Measurements from ENCODE around the gene SMIM29.
"Not testable (repeated sequence)": the region's sequence is repeated elsewhere in the genome, so short reads cannot be mapped to it uniquely, and the experiment has no call there.

The SMIM29 gene

DNA sequence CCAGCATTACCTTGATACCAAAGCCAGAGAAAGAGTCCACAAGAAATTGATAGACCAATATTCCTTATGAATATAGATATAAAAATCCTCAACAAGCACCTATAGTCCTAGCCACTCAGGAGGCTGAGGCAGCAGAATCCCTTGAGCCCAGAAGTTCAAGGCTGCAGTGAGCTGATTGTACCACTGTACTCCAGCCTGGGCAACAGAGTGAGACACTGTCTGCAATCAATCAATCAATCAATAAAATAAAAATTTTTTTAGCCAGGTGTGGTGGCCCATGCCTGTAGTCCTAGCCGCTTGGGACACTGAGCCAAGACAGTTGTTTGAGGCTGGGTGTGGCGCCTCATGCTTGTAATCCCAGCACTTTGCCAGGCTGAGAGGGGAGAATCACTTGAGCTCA, 18.9 kb upstream of the SMIM29 start:
- no peak for DNase-seq

GRCh38 chr6:34263484-34263883, 14.7 kb upstream of the SMIM29 start:
- not testable (repeated sequence) for DNase-seq

DNA sequence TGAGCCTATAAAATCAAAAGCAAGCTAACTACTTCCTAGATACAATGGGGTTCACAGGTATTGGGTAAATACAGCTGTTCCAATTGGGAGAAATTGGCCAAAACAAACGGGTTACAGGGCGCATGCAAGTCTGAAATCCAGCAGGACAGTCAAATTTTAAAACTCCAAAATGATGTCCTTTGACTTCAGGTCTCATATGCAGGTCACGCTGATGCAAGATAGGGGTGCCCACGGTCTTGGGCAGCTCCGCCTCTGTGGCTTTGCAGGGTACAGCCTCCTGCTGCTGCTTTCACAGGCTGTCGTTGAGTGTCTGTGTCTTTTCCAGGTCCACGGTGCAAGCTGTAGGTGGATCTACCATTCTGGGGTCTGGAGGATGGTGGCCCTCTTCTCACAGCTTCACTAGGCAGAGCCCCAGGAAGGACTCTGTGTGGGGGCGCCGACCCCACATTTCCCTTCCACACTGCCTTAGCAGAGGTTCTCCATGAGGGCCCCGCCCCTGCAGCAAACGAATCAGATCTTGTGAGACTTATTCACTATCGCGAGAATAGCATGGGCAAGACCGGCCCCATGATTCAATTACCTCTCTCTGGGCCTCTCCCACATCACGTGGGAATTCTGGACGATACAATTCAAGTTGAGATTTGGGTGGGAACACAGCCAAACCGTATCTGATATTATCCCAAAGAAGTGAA, 11.9 kb upstream of the SMIM29 start:
- no peak for DNase-seq

- no peak for DNase-seq
Measured at GRCh38 chr6:34259529-34260069, 10.8 kb upstream of the SMIM29 start.

DNA sequence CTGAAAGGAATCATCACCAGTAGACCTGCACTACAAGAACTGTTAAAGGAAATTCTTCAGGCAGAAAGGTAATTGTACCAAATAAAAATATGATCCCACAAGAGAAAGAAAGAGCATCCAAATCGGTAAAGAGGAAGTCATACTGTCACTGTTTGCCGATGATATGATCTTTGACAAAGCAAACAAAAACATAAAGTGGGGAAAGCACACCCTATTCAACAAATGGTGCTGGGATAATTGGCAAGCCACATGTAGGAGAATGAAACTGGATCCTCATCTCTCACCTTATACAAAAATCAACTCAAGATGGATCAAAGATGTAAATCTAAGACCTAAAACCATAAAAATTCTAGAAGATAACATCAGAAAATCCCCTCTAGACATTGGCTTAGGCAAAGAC, 3.6 kb upstream of the SMIM29 start:
- not testable (repeated sequence) for DNase-seq

DNA sequence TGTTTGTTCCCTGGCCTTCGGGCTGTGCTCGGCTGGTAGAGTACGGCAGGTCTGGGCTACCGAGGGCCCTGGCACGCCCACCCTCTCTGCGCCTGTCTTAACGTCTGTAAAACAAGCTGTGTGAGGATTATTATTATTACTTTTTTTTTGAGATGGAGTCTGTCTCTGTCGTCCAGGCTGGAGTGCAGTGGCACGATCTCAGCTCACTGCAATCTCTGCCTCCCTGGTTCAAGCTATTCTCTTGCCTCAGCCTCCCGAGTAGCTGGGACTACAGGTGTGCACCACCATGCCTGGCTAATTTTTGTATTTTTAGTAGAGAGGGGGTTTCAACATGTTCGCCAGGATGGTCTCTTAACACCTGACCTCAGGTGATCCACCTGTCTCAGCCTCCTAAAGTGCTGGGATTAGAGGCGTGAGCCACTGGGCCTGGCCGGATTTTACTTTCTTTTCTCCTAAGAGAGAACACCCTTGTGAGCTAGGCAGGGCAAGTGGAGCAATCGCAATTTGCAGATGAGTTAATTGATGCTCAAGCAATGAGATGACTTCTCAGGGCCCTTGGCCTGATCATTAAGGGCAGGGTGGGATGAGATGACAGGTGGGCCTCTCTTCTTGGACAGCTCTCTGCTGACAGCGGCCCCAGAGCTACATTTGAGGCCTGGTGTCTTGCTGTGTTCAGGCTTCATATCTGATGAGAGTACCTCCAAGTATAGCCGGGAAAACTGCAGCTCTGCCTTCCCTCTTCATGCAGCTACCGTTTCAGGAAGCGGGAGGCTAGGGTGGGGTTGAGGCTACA, 859 bp upstream of the SMIM29 start:
- DNase-seq = no peak

DNA sequence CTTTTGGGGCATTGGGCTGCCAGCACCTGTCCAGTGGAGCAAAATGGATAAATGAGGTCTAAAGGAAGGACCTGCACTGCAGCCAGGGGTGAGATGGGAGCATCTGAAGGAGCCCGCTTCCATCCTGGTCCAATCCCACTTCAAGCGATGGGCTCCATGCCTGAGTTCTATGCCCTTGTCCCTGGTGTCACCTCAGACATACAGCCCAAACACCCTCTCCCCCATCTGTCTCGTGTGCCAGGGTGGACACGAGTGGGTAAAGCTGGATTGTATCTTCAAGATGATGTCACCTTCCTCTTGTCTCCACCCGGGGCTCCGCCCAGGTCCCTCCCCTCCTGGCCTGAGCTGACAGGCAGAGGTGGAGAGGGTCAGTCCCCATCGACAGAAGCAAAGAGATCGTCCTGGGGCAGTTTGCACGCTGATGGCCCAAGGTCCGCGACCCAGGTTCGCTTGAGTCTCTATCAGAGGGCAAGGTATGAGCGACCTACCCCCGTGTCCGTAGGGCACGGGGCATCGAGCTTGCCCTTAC, 544 bp downstream of the SMIM29 start:
- peak; percentile 52 for DNase-seq

DNA sequence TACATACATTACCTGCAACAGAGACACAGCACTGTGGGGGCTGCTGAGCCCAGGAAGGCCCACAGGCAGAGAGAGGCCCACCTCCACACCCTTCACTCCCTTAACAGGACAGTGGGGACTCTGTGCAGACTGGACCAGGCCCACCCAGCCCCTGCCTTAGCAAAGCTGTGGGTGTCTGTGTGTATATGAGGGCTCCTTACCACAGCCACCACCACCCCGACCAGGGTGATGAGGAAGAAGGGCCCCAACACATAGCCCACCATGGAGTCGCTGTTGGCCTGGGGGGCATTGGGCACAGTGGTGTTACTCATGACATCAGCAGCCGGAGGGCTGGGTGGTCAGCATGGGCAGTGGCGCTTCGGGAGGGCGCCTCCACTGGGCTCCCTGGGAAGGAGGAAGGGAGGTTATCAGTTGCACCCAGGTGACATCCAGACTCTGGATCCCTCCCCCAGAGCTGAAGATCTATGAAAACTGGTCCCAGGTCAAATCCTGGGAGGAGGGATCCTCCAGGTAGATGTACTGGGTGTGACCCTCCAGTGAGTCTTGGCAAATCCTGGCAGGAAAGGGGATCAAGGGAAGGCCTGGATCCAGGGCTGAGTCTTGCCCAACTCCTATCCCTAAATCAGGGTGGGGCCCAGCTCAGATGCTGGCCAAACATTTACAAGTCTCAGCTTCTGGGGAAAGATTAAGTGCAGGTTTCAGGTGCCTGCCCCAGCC, 1.2 kb downstream of the SMIM29 start:
- DNase-seq = no peak

- DNase-seq = no peak
Measured at GRCh38 chr6:34246563-34247391, 2.0 kb downstream of the SMIM29 start.

DNA sequence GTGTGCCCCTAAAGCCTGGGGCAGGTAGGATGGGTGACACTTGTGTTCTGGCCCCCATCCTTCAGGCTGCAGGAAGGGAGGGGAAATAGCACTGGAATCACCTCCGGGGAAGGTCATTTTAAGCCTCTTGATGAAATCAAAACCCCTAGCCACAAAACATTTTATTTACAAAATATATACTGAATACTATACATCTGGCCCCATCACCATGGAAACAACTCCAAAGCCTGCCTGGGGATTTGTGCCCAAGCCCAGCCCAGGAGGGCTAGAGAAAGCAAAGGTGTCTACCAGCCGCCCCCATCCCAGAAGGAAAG, 2.6 kb downstream of the SMIM29 start:
- no peak for DNase-seq

DNA sequence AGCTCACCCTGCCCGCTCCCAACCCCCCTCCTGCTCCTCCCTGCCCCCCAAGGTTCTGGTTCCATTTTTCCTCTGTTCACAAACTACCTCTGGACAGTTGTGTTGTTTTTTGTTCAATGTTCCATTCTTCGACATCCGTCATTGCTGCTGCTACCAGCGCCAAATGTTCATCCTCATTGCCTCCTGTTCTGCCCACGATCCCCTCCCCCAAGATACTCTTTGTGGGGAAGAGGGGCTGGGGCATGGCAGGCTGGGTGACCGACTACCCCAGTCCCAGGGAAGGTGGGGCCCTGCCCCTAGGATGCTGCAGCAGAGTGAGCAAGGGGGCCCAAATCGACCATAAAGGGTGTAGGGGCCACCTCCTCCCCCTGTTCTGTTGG, 3.1 kb downstream of the SMIM29 start:
- not testable (repeated sequence) for DNase-seq

DNA sequence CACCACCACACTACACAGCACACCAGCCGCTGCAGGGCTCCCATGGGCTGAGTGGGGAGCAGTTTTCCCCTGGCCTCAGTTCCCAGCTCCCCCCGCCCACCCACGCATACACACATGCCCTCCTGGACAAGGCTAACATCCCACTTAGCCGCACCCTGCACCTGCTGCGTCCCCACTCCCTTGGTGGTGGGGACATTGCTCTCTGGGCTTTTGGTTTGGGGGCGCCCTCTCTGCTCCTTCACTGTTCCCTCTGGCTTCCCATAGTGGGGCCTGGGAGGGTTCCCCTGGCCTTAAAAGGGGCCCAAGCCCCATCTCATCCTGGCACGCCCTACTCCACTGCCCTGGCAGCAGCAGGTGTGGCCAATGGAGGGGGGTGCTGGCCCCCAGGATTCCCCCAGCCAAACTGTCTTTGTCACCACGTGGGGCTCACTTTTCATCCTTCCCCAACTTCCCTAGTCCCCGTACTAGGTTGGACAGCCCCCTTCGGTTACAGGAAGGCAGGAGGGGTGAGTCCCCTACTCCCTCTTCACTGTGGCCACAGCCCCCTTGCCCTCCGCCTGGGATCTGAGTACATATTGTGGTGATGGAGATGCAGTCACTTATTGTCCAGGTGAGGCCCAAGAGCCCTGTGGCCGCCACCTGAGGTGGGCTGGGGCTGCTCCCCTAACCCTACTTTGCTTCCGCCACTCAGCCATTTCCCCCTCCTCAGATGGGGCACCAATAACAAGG, 3.6 kb downstream of the SMIM29 start:
- not testable (repeated sequence) for DNase-seq

DNA sequence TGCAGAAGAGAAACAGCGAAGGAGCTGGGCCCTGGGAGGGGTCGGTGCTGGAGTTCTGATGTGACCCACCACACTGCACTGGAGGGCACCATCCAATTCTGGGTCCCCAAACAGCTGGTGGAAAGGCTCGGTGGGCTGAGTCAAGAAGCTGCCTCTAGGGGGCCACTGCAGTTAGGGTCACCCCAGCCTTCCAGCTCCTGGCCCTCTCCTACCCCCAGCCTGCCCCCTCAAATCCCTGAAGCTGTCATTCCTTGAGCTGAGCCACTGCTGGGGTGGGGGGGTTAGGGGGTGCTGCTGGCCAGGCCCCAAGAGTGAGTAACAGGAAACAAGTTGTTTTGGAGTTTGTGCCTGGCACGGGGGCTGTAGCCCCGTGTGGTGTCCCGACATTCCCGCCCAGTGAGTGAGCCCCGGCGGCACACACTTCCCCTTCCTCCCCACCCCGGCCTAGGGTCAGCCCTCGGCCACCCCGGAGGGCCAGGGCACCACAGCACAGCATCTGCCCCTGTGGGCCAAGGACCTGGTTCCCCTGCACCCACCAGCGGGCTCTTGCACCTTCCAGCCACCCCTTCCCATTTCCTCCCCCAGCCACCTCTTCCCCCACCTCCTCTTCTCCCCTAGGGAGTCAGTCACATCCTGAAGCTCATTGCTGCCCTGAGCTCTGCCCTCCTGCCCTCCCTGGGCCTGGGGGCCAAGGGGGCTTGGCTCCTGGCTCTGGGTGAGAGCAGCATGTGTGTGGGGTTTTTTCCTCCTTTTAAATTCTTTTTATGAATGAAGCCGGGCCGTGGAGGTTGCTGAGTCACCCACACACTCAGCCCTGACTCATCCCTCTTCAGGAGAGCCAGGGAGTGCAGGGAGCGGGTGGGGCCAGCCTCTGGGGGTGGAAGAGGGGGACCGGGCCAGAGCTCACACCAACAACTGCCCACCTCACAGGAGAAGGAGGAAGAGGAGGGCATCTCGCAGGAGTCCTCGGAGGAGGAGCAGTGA, 4.6 kb downstream of the SMIM29 start:
- DNase-seq = peak; percentile 4

DNA sequence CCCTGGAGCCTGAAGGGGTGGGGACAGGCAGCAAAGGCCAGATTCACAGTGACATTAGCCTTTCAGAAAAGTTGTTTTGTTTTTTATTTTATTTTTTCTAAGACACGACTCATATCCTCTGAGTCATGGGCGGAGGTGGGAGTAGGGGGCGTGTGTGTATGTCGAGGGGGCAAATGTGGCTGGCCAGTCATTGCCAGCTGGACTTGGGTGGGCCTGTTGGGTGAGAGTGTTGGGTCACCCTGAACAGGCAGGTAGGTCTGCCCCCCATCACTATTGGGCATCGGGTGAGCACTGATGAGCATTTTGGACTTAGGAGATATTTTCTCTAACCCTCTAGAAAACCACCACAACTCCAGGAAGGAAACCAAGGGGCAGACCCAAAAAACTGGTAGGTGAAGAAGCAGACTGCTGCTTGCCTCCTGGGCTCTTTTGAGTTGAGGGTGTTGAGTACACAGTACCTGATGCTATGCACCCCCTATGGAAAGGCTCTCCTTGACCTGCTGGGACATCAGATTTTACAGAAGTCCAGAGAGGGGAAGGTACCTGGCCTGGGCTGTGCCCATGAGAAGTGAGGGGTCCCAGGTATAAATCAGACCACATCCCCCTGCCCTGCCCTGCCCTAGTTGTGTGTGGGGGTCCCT, 5.6 kb downstream of the SMIM29 start:
- DNase-seq = no peak

GRCh38 chr6:34242252-34243130, 6.3 kb downstream of the SMIM29 start:
- no peak for DNase-seq

DNA sequence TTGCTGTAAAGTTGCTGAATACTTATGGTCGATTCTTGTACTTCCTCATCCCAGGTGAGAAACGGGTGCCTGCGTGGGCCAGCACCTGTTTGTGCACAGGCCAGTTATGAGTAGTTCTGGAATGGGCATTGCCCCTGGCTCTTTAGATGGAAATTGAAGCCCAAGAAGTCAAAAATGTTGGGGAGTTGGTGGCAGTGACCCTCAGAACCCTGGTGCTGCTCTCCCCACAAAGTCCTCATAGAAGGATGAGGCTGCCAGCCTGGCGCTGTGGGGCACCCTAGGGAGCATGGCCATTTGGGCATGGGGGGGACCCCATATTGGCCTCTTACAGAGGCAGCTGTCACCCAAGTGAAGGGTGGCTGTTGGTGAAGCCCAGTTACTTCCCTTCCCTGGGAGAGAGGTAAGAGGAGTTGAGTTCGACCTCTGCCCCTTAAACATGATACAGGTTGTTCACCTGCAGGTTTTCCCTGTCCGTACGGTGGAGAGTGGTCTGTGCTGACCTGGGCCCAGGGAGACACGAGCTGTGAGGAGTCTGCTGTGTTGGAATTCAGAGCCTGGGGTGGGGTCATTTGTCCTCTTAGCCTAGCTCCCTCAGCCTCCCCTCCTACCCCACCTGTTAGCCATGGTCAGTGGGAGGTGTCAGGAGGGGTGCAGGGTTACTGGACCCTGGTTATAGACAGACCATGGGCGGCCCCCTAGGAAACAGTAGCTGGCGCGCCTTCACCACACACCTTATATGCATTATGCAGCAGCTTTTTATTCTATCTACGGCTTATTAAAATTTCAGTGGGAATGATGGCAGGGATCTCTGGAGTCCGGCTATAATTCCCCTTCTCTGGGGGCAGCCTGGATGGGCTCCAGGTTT, 7.2 kb downstream of the SMIM29 start:
- no peak for DNase-seq

DNA sequence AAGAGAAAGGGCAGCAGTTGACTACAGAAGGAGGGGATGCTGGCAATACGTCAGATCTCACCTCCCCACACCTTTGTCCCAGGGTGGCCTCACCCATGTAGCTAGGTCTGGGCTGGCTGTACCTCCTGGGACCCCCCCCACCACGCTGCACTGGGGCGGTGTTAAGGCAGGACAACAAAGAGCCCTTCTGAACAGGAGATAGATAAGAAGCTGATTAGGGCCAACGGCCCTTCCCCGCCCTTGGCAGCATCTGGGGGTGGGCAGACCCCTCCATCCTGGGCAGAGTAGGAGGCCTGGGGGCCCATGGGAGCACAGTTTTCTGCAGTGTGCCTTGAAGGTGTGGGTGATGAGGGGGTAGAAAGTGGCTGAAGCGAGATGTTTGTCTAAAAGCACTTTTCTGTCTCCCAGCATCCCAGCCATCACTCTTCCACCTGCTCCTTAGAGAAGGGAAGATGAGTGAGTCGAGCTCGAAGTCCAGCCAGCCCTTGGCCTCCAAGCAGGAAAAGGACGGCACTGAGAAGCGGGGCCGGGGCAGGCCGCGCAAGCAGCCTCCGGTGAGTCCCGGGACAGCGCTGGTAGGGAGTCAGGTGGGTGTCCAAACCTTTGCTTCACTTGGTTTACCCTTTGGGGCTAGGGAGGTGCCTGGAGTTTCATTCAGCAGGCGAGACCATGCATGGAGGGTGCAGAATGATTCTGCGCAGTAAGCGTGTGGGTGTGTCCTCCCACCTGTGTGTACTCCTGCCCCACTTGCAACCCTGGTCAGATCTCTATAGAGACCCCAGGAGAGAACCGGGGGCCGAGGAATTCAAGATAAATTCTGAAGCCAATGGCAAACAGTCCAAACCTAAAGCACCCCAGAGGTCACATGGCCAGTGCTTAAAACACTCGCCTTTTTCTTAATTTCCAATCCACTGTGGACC, 8.2 kb downstream of the SMIM29 start:
- DNase-seq = no peak
